PFSK-1 (cell line): ENCODE measurements around the gene NPFF.

ENCODE experiments used
- POLR2AphosphoS5 ChIP-seq: IDR thresholded peaks from 2 replicates; pipeline ENCODE4 v1.6.1; 2012; ENCODE audit warnings: low read depth, mild to moderate bottlenecking, control low read depth, low read length, moderate library complexity
- SIN3A ChIP-seq: IDR thresholded peaks from 2 replicates; pipeline ENCODE4 v1.6.1; 2012; ENCODE audit warnings: mild to moderate bottlenecking, low read length, moderate library complexity, borderline replicate concordance; ENCODE audit not compliant: insufficient read depth
- TAF1 ChIP-seq: IDR thresholded peaks from 2 replicates; pipeline ENCODE4 v1.6.1; 2012; ENCODE audit warnings: low read length, control low read depth, borderline replicate concordance; ENCODE audit not compliant: insufficient read depth
- TF ChIP-seq, protein P1 (sequence below), 2 experiments: IDR thresholded peaks; 2 replicates each; pipeline versions ENCODE4 v1.6.1 to v1.8.0; 2011 to 2012; ENCODE audit warnings: low read depth in 2 of 2, low read length in 2 of 2, control low read depth in 1 of 2, inconsistent platforms in 1 of 2, mild to moderate bottlenecking in 1 of 2, moderate library complexity in 1 of 2; ENCODE audit not compliant: insufficient read depth in 1 of 2

DNA sequence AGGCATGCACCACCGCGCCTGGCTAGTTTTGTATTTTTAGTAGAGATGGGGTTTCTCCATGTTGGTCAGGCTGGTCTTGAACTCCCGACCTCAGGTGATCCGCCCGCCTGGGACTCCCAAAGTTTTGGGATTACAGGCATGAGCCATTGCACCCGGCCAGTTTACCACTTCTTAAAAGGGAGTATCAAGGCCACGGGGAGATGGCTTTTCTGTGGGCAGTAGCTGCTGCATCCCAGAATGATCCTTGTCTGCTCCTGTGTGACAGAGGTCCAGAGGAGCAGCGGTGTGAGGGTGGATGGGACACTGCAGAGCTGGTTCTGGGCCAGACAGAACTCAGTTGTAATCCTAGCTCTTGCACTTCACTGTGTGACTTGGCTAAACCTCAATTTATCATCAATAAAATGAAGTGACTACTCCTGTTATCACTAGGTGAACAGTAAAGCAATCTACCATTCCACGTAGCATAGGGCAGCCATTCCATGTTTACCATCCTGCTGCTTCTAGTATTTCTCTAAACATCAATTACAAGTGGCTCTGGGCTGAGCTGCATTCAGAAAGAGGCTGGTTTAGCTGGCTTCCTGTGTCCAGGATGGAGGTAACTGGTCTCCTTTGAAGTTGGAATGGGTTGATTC is 3.0 kb upstream of the NPFF start:
- TF ChIP-seq POLR2AphosphoS5 (no peak), TAF1 (no peak), SIN3A (no peak)
- TF ChIP-seq, protein P1, sequence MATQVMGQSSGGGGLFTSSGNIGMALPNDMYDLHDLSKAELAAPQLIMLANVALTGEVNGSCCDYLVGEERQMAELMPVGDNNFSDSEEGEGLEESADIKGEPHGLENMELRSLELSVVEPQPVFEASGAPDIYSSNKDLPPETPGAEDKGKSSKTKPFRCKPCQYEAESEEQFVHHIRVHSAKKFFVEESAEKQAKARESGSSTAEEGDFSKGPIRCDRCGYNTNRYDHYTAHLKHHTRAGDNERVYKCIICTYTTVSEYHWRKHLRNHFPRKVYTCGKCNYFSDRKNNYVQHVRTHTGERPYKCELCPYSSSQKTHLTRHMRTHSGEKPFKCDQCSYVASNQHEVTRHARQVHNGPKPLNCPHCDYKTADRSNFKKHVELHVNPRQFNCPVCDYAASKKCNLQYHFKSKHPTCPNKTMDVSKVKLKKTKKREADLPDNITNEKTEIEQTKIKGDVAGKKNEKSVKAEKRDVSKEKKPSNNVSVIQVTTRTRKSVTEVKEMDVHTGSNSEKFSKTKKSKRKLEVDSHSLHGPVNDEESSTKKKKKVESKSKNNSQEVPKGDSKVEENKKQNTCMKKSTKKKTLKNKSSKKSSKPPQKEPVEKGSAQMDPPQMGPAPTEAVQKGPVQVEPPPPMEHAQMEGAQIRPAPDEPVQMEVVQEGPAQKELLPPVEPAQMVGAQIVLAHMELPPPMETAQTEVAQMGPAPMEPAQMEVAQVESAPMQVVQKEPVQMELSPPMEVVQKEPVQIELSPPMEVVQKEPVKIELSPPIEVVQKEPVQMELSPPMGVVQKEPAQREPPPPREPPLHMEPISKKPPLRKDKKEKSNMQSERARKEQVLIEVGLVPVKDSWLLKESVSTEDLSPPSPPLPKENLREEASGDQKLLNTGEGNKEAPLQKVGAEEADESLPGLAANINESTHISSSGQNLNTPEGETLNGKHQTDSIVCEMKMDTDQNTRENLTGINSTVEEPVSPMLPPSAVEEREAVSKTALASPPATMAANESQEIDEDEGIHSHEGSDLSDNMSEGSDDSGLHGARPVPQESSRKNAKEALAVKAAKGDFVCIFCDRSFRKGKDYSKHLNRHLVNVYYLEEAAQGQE (IDR thresholded peaks at IDR 0.05; ENCODE audit: insufficient read depth in 1 of 2, low read depth in 2 of 2, low read length in 2 of 2): no peak
